Sigmoid colon (tissue), 7 donors: ENCODE results near the gene VPS37B. TPM values are rescaled to one million over a fixed set of nuclear protein-coding genes. Genes with fewer than 3 reads are reported as not detected.

Experiments
- DNase-seq: peaks from one replicate; pipeline ENCODE4 v3.0.0-alpha.2; 2019
- H3K27ac ChIP-seq, 4 donors: fragments of 200-600 bp; sonication (generic); one replicate each; pipeline ENCODE4 v1.5.1; 2016 to 2019; ENCODE audit warnings: mild to moderate bottlenecking in 1 of 4
- H3K27me3 ChIP-seq, 3 donors: fragments of 200-600 bp; sonication (generic); one replicate each; pipeline ENCODE4 v1.5.1; 2019; ENCODE audit warnings: mild to moderate bottlenecking in 1 of 3
- H3K36me3 ChIP-seq, 4 donors: fragments of 200-600 bp; sonication (generic); one replicate each; pipeline ENCODE4 v1.5.1; 2016 to 2019
- H3K4me1 ChIP-seq, 4 donors: fragments of 200-600 bp; sonication (generic); one replicate each; pipeline ENCODE4 v1.5.1; 2017 to 2019
- H3K4me3 ChIP-seq, 4 donors: fragments of 200-600 bp; sonication (generic); one replicate each; pipeline ENCODE4 v1.5.1; 2017 to 2019; ENCODE audit warnings: mild to moderate bottlenecking in 2 of 4, moderate library complexity in 1 of 4
- H3K9me3 ChIP-seq, 4 donors: fragments of 200-600 bp in 3 of 4; sonication (generic) in 3 of 4; one replicate each; pipeline versions ENCODE4 v1.5.1 to v1.6.1; 2013 to 2019
- CTCF ChIP-seq, 4 experiments: fragments of 450-650 bp in 3 of 4; fragments of 200-600 bp in 1 of 4; IDR thresholded peaks; one replicate each; pipeline ENCODE4 v1.5.1; 2016 to 2019; ENCODE audit warnings: antibody characterized with exemption in 4 of 4, mild to moderate bottlenecking in 3 of 4, moderate library complexity in 2 of 4
- EP300 ChIP-seq, 4 donors: sonication (generic); formaldehyde crosslinking; IDR thresholded peaks; one replicate each; pipeline ENCODE4 v1.6.1; 2017; ENCODE audit warnings: antibody characterized with exemption in 4 of 4
- POLR2A ChIP-seq, 2 donors: fragments of 450-650 bp; IDR thresholded peaks; one replicate each; pipeline ENCODE4 v1.6.1; 2016; ENCODE audit warnings: antibody characterized with exemption in 2 of 2, mild to moderate bottlenecking in 2 of 2, moderate library complexity in 2 of 2
- POLR2AphosphoS5 ChIP-seq, 4 donors: sonication (generic); formaldehyde crosslinking; IDR thresholded peaks; one replicate each; pipeline ENCODE4 v1.6.1; 2017; ENCODE audit warnings: antibody characterized with exemption in 4 of 4
- WGBS, 2 donors: extraction: QIAGEN DNeasy Blood & Tissue Kit; methylation state at CpG; one replicate each; pipeline ENCODE4 v1.1.7; 2013; 5-methylcytosine and 5-hydroxymethylcytosine counted together
- intact Hi-C: fragments of 100-400 bp; cut with DNase I; formaldehyde crosslinking; loops from one replicate; pipeline ENCODE4 v1.15.1; 2023
- polyA plus RNA-seq, 3 donors: library from polyadenylated mRNA; stranded (reverse); fragments of 200-250 nt; gene quantifications; one replicate each; pipeline ENCODE4 v1.2.3, GENCODE V29; 2013
- total RNA-seq, 4 donors: library from RNA; depleted of rRNA; stranded (reverse); fragments of >200 nt; gene quantifications; one replicate each; pipeline ENCODE4 v1.1.0, GENCODE V29; 2016
- donor health status: healthy with polysubstance abuse.
- donor health status: Bipolar disorder and iron deficiency.
- donor health status: healthy.

The VPS37B gene
- total and polyA plus RNA-seq, 7 donors = 8.6 to 64.7 (median 17.2) TPM

GRCh38 chr12:122868471-122869177, 27.3 kb downstream of the VPS37B start:
- Histone ChIP-seq H3K27me3 (no peaks in the 10 kb centered on the region), H3K27ac (peak overlapping the region in 1 of 4 donors; percentile 53), H3K36me3 (peaks cover 5 to 48% (median 20%) of the 10 kb centered on the region in 4 donors), H3K9me3 (no peaks in the 10 kb centered on the region), H3K4me3 (no peak overlapping the region), H3K4me1 (peaks cover 0 to 41% (median 33%) of the 10 kb centered on the region in 4 donors)
- TF ChIP-seq CTCF (IDR thresholded peaks at IDR 0.05) = no peak
- TF ChIP-seq POLR2AphosphoS5 (IDR thresholded peaks at IDR 0.05) = no peak
- TF ChIP-seq EP300 (IDR thresholded peaks at IDR 0.05) = no peak
- TF ChIP-seq POLR2A (IDR thresholded peaks at IDR 0.05) = no peak
- intact Hi-C loops = no loop called here
- DNase-seq = peak; percentile 46
- 72 to 88% methylated on average over 13 of the region's 13 CpGs for WGBS, 2 donors

GRCh38 chr12:122867691-122868461, 28.0 kb downstream of the VPS37B start:
- H3K27ac ChIP-seq = peak overlapping the region in 1 of 4 donors; percentile 53
- H3K4me3 ChIP-seq = no peak overlapping the region
- H3K36me3 ChIP-seq = peaks cover 5 to 48% (median 20%) of the 10 kb centered on the region in 4 donors
- intact Hi-C loops = no loop called here
- peak; percentile 65 for DNase-seq
- peaks cover 0 to 34% (median 29%) of the 10 kb centered on the region in 4 donors for H3K4me1 ChIP-seq
- H3K9me3 ChIP-seq = no peaks in the 10 kb centered on the region
- TF ChIP-seq POLR2A (IDR thresholded peaks at IDR 0.05) (no peak), EP300 (IDR thresholded peaks at IDR 0.05) (no peak), CTCF (IDR thresholded peaks at IDR 0.05) (no peak), POLR2AphosphoS5 (IDR thresholded peaks at IDR 0.05) (peak in 2 of 4 donors; percentile 29 to 31)
- no peaks in the 10 kb centered on the region for H3K27me3 ChIP-seq
- WGBS, 2 donors = 28 to 76% methylated on average over 33 of the region's 33 CpGs

GRCh38 chr12:122866950-122867607, 28.8 kb downstream of the VPS37B start:
- Histone ChIP-seq H3K9me3 (no peaks in the 10 kb centered on the region), H3K4me3 (no peak overlapping the region), H3K27me3 (no peaks in the 10 kb centered on the region), H3K36me3 (peaks cover 5 to 48% (median 20%) of the 10 kb centered on the region in 4 donors), H3K4me1 (peaks cover 0 to 26% (median 23%) of the 10 kb centered on the region in 4 donors), H3K27ac (no peak overlapping the region)
- peak; percentile 56 for DNase-seq
- TF ChIP-seq EP300 (IDR thresholded peaks at IDR 0.05) = no peak
- TF ChIP-seq CTCF (IDR thresholded peaks at IDR 0.05) = no peak
- TF ChIP-seq POLR2AphosphoS5 (IDR thresholded peaks at IDR 0.05) = no peak
- no peak for TF ChIP-seq POLR2A (IDR thresholded peaks at IDR 0.05)
- intact Hi-C loops = no loop called here
- WGBS, 2 donors = 91 to 94% methylated on average over 36 of the region's 36 CpGs

- peak; percentile 61 for DNase-seq
- no peaks in the 10 kb centered on the region for H3K27me3 ChIP-seq
- peaks cover 0 to 19% (median 17%) of the 10 kb centered on the region in 4 donors for H3K4me1 ChIP-seq
- no peak overlapping the region for H3K4me3 ChIP-seq
- intact Hi-C loops = no loop called here
- H3K9me3 ChIP-seq = no peaks in the 10 kb centered on the region
- no peak for TF ChIP-seq POLR2A (IDR thresholded peaks at IDR 0.05)
- no peak for TF ChIP-seq CTCF (IDR thresholded peaks at IDR 0.05)
- TF ChIP-seq EP300 (IDR thresholded peaks at IDR 0.05) = no peak
- no peak for TF ChIP-seq POLR2AphosphoS5 (IDR thresholded peaks at IDR 0.05)
- no peak overlapping the region for H3K27ac ChIP-seq
- WGBS, 2 donors = 92 to 95% methylated on average over 17 of the region's 17 CpGs
- H3K36me3 ChIP-seq = peaks cover 5 to 48% (median 20%) of the 10 kb centered on the region in 4 donors
Observed at GRCh38 chr12:122866379-122866778, 29.5 kb downstream of the VPS37B start.
